Brain pericyte (primary cell): Measurements from ENCODE around the gene PWP1.

Experiments used
- DNase-seq: peaks from one replicate; pipeline ENCODE4 v3.0.0-alpha.2; 2012; ENCODE audit warnings: low read depth, low spot score

Gene PWP1

GRCh38 chr12:107735763-107736162, 50.2 kb downstream of the PWP1 start:
- DNase-seq: no peak

- no peak for DNase-seq
Measured at GRCh38 chr12:107736914-107737313, 51.3 kb downstream of the PWP1 start.

GRCh38 chr12:107748472-107748871, 62.9 kb downstream of the PWP1 start:
- DNase-seq: no peak

GRCh38 chr12:107749083-107749482, 63.5 kb downstream of the PWP1 start:
- no peak for DNase-seq

GRCh38 chr12:107759410-107759809, 73.8 kb downstream of the PWP1 start:
- DNase-seq: no peak

GRCh38 chr12:107760207-107760808, 74.7 kb downstream of the PWP1 start:
- DNase-seq: no peak

GRCh38 chr12:107760809-107761501, 75.4 kb downstream of the PWP1 start, which contains the start of gene PRDM4:
PRDM4 (minus strand) TSS chr12:107761137; CDS start chr12:107760515, 622 bp downstream.
- DNase-seq: peak; percentile 73

GRCh38 chr12:107761502-107761904, 75.9 kb downstream of the PWP1 start:
- no peak for DNase-seq
